ENCODE data around the gene FOXC2. TPM values are rescaled to one million over a fixed set of nuclear protein-coding genes. Genes with fewer than 3 reads are reported as not detected.

FOXC2 gene
- total RNA-seq, 1 donor from 2014 or later: 1.5 TPM

DNA sequence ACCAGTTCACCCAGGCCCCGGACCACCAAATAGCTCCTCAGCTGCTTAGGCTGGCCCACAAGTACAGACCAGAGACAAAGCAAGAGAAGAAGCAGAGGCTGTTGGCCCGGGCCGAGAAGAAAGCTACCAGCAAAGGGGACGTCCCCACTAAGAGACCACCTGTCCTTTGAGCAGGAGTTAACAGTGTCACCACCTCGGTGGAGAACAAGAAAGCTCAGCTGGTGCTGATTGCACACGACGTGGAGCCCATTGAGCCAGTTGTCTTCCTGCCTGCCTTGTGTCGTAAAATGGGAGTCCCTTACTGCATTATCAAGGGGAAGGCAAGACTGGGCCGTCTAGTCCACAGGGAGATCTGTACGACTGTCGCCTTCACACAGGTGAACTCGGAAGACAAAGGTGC, 40.9 kb upstream of the FOXC2 start:
- no peaks in the 10 kb centered on the region for H3K9me3 ChIP-seq (replicated peaks)
- peak; percentile 0 for DNase-seq
- intact Hi-C loops (cut with micrococcal nuclease): no loop called here

DNA sequence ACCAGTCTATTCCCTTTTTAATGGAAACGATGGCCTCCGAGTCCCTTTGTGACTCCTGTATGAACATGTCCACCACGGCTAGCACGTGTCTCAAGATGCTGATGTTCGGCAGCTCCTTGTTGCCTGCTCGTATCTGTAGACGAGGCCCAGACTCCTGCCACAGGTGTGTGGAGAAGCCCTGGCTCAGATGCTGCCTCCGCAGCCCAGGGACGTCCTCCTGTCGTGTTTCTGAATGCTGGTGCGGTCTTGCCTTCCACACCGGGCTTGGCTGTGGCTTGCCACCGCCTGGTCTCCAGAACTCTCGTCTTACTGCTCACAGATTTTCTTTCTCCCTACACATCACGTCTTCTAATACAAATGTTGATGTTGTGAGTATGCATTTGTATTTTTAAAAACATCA, 39.3 kb upstream of the FOXC2 start:
- Histone ChIP-seq H3K4me1 (peaks cover 14% of the 10 kb centered on the region), H3K4me3 (no peak overlapping the region), H3K27me3 (ENCODE audit: low read depth) (peaks cover 27% of the 10 kb centered on the region), H3K36me3 (peaks cover 11% of the 10 kb centered on the region), H3K27ac (replicated peaks) (no peak overlapping the region), H3K9me3 (replicated peaks) (no peaks in the 10 kb centered on the region)
- DNase-seq: peak; percentile 10
- TF ChIP-seq, protein P1, sequence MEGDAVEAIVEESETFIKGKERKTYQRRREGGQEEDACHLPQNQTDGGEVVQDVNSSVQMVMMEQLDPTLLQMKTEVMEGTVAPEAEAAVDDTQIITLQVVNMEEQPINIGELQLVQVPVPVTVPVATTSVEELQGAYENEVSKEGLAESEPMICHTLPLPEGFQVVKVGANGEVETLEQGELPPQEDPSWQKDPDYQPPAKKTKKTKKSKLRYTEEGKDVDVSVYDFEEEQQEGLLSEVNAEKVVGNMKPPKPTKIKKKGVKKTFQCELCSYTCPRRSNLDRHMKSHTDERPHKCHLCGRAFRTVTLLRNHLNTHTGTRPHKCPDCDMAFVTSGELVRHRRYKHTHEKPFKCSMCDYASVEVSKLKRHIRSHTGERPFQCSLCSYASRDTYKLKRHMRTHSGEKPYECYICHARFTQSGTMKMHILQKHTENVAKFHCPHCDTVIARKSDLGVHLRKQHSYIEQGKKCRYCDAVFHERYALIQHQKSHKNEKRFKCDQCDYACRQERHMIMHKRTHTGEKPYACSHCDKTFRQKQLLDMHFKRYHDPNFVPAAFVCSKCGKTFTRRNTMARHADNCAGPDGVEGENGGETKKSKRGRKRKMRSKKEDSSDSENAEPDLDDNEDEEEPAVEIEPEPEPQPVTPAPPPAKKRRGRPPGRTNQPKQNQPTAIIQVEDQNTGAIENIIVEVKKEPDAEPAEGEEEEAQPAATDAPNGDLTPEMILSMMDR (IDR thresholded peaks at IDR 0.05; ENCODE audit: borderline replicate concordance): no peak
- intact Hi-C loops (cut with micrococcal nuclease): no loop called here

More for the DNA sequence above, 40.9 kb upstream of the FOXC2 start:
- Histone ChIP-seq H3K27me3 (ENCODE audit: low read depth) (peaks cover 44% of the 10 kb centered on the region), H3K4me3 (no peak overlapping the region), H3K36me3 (no peaks in the 10 kb centered on the region), H3K4me1 (peaks cover 12% of the 10 kb centered on the region), H3K27ac (replicated peaks) (no peak overlapping the region)
- TF ChIP-seq, protein P1 (IDR thresholded peaks at IDR 0.05; ENCODE audit: borderline replicate concordance): no peak

DNA sequence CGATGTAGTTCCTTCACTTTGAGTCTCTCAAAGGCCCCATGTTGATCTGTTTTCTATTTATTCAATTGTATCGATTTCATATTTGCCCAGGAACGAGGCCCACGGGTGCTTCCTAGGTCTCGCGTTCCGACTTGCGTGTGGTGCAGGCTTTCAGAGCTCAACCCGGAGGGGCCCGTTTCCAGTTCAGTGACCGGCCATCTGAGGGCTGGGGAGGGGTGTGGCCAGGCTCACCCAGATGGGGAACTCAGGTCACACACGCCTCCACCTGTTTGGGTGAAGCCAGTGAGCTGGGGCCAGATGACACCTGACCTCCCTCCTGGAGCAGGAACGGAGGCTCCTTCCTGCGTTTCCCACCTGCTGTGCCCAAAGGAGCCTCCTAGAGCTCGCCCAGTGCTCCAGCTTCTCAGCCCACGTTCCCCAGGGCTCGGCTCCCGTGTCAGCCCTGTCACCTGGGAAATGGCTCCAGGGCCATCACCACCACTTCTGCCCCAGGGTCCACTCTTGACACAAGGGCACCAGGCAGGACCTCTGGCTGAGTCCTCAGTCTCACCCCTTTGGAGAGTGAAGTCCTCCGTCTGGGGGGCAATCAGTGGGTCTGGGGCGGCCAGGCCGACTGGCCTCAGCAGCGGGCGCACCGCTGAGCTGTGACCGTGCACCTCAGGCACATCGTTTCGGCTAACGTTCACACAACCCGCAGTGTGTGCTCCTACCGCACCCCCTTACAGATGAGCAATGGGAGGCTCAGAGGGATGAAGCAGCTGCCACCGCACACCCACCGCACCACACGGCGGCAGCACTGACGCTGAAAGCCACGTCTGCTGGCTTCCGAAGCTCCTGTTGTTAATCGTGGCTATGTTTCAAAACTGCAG, 38.3 kb upstream of the FOXC2 start:
- Histone ChIP-seq H3K4me1 (peaks cover 14% of the 10 kb centered on the region), H3K27me3 (ENCODE audit: low read depth) (peaks cover 18% of the 10 kb centered on the region), H3K9me3 (replicated peaks) (no peaks in the 10 kb centered on the region), H3K36me3 (peaks cover 15% of the 10 kb centered on the region), H3K27ac (replicated peaks) (no peak overlapping the region), H3K4me3 (no peak overlapping the region)
- peak; percentile 11 for DNase-seq
- TF ChIP-seq, protein P1 (IDR thresholded peaks at IDR 0.05; ENCODE audit: borderline replicate concordance): no peak
- intact Hi-C loops (cut with micrococcal nuclease): no loop called here

DNA sequence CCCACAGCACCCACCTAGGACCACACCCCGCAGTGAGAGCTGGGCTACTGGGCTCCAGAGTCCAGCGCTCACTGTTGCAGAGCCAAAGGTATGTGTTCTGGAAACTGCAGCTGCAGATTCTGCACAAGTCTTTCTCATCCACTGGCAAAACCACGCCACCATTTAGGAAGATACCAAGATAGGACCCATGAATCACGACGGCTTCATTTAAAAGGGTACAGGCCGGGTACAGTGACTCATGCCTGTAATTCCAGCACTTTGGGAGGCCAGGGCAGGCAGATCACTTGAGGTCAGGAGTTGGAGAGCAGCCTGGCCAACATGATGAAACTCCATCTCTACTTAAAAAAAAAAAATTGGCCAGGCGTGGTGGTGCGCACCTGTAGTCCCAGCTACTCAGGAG, 37.5 kb upstream of the FOXC2 start:
- Histone ChIP-seq H3K27ac (replicated peaks) (no peak overlapping the region), H3K36me3 (peaks cover 22% of the 10 kb centered on the region), H3K4me1 (peaks cover 14% of the 10 kb centered on the region), H3K27me3 (ENCODE audit: low read depth) (peaks cover 9% of the 10 kb centered on the region), H3K9me3 (replicated peaks) (no peaks in the 10 kb centered on the region), H3K4me3 (no peak overlapping the region)
- intact Hi-C loops (cut with micrococcal nuclease): no loop called here
- TF ChIP-seq, protein P1 (IDR thresholded peaks at IDR 0.05; ENCODE audit: borderline replicate concordance): no peak
- DNase-seq: peak; percentile 1

DNA sequence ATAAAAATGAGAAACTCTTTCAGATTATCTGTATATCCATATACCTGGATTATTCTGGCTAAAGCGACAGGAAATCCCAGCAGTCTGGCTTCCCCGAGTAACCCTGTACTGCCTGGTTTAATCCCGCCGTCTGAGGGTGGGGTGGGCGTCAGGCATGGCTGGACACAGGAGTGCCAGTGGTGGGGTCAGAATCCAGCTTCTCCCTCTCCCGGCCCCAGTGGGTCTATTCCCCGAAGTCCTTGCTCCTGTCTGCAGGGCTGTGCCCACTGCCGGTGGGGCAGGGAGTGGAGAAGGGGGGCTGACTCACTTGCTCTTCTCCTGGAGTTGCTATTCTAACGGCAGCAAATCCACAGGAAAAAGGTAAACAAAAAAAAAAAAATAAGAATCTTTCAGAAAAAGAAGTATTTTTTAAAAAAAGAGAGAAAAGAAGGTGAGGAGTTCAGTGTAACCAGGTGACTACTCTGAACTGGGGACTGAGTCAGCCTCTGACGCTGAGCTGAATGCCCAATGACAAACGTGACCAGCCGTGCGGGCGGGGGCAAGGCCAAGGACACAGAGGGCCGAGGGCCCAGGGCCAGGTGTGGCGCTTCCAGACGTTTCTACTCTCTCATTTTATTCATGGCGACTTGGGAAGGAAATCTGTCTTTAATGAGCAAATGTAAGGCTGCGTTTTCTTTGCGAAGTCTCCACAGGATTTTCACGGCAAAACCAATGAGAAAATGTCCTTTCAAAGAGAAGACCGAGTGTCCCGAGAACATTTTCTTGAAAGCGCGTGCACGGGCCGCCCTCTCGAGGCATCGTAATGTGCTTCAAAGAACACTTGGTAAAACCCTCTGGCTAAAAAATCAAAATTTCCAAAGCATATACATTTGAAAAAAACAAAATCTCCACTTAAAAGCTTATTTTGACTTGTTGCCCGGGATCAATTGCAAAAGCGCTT, 36.1 kb upstream of the FOXC2 start:
- TF ChIP-seq, protein P1 (IDR thresholded peaks at IDR 0.05; ENCODE audit: borderline replicate concordance): no peak
- no peaks in the 10 kb centered on the region for H3K27me3 ChIP-seq (ENCODE audit: low read depth)
- intact Hi-C loops (cut with micrococcal nuclease): no loop called here
- peaks cover 27% of the 10 kb centered on the region for H3K36me3 ChIP-seq
- DNase-seq: no peak
- no peak overlapping the region for H3K4me3 ChIP-seq
- peak overlapping the region; percentile 26 for H3K27ac ChIP-seq (replicated peaks)
- no peaks in the 10 kb centered on the region for H3K9me3 ChIP-seq (replicated peaks)
- H3K4me1 ChIP-seq: peaks cover 14% of the 10 kb centered on the region
